ENCODE results near the gene PML.

GRCh38 chr15:73968461-73968860 is 26.1 kb upstream of the PML start:
- TF ChIP-seq ARNTL (CRISPR knock-in tag; IDR thresholded peaks at IDR 0.05; ENCODE audit: borderline replicate concordance, low read depth) = no peak
- TF ChIP-seq ZFP30 (CRISPR knock-in tag; IDR thresholded peaks at IDR 0.05) = no peak
- TF ChIP-seq TOX (CRISPR knock-in tag; IDR thresholded peaks at IDR 0.05; ENCODE audit: borderline replicate concordance) = no peak
- no peak for TF ChIP-seq CSDC2 (CRISPR knock-in tag; IDR thresholded peaks at IDR 0.05)
- TF ChIP-seq POU6F1 (CRISPR knock-in tag; IDR thresholded peaks at IDR 0.05; ENCODE audit: borderline replicate concordance, low read depth) = no peak
- no peak for TF ChIP-seq ZNF8 (CRISPR knock-in tag; IDR thresholded peaks at IDR 0.05)
- no peak for TF ChIP-seq TCF4 (CRISPR knock-in tag; IDR thresholded peaks at IDR 0.05; ENCODE audit: borderline replicate concordance)
- no peak for TF ChIP-seq ZC3H10 (CRISPR knock-in tag; IDR thresholded peaks at IDR 0.05)
- TF ChIP-seq ZFP3 (CRISPR knock-in tag; IDR thresholded peaks at IDR 0.05) = no peak
- TF ChIP-seq ZNF565 (CRISPR knock-in tag; conservative IDR thresholded peaks at IDR 0.05; ENCODE audit: low read depth) = no peak
- no peak for TF ChIP-seq RARB (CRISPR knock-in tag; IDR thresholded peaks at IDR 0.05)
- TF ChIP-seq PPARA (CRISPR knock-in tag; IDR thresholded peaks at IDR 0.05; ENCODE audit: borderline replicate concordance) = no peak
- TF ChIP-seq PATZ1 (CRISPR knock-in tag; IDR thresholded peaks at IDR 0.05; ENCODE audit: borderline replicate concordance) = no peak
- TF ChIP-seq ZNF70 (CRISPR knock-in tag; IDR thresholded peaks at IDR 0.05) = no peak
